Umbilical cord (tissue), 2 donors: ENCODE data around the gene FSTL4. TPM values are rescaled to one million over a fixed set of nuclear protein-coding genes. Genes with fewer than 3 reads are reported as not detected.
"Not testable (repeated sequence)": the region's sequence is repeated elsewhere in the genome, so short reads cannot be mapped to it uniquely, and the experiment has no call there.

ENCODE experiments used
- DNase-seq: peaks from one replicate; pipeline ENCODE4 v3.0.0-alpha.2; 2015; ENCODE audit warnings: low spot score
- total RNA-seq: library from RNA; depleted of rRNA; stranded (reverse); fragments of >200 nt; gene quantifications from one replicate; pipeline ENCODE4 v1.2.3, GENCODE V29; 2014; ENCODE audit warnings: low replicate concordance; ENCODE audit not compliant: insufficient read depth

FSTL4 gene
- total RNA-seq, 1 donor from 2014 or later: 1.4 TPM

DNA sequence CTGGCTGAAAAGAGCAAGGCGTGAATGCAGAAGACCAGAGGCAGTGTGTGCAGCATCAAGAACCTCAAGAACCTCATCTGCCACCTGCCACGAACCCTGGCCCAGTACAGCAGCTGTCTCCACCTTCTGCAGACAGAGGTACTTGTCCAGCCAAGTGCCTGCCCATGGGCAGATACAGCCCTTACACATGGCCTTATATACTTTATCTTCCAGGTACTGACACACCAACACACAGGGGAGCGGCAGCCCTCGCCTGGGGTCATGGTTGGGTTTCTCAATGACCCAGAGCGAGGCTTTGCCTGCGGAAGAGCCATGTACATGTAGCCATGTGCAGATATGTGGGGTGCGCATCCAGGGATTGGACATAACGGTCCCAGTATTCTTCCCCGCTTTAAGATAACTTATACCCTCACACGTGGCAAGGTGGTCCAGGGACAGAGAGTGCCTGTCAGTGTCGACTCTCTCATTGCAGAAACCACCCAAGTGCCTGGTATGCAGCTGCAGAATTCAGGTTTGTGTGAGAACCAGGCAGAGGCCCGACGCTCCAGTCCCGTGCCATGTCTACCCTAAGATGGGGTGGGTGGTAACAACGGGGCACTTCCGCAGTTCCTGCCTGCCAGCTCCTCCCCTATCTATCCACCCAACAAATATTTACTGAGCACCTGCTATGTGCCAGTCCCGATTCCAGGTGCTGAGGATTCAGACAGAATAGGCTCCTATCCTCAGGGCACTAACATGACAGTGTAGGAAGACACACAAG lies 206.9 kb downstream of the FSTL4 start:
- no peak for DNase-seq

DNA sequence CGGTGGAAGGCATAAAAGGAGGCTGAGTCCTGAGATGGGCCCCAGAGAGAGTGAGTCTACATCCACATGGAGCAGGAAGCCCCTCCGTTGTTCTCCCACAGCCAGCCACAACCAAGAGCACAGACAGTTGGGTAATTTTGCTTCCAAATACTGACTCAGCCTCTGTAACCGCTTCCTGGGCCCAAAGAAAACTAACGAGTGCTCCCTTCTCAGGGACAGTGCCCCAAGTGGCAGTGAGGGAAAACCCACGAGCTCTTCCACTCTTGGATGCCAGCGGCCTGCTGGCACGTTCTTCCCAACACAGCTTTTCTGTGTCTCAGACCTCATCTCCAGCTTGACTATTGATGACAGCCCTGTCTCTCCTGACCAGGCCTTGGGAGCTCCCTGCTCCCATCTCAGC lies 207.6 kb downstream of the FSTL4 start:
- DNase-seq: no peak

DNA sequence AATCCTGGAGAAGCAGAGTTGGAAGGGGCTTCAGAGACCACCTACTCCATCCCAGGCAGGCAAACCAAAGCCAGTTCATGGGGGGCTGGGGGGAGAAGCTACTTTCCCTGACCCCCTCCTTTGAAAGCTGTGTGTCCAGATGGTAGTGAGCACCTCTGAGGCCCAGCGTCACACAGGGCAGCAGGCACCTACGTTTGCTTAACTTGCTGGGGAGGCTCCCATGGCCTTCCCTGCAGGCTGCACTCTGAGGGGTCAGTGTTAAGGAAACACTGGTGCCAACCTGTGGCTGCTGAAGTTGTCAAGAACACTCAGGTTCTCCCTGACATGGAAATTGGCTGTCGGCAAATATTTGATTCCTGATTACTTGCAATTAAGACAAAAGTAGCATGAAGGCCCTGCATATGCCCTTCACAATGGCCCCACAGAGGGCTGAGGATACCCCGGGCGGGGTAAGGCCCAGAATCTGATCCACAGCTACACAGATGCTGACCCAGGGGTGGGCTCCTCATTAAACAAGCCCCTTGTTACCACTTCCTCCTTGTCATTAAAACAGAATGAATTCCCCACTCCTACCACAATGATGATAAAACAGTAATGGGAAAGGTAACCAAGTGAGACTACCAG lies 208.5 kb downstream of the FSTL4 start:
- DNase-seq: no peak

DNA sequence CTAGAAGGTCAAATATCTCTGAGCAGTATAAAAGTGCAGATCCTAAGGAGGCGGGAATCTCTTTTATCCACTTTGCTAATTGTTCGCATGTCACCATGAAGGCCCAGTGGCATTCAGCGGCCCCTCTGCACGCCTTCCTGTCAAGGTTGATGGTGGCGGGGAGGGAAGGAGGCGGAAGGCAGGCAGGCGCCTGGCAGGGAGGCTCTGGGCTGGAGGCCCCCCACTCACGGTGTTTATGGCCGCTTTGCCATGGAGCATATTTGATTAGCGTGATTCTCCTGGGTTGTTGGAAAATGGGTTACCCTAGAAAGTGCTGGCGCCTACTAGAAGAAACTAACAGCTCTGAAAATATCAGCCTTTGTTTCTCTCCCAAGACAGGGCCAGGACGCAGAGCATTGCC lies 209.6 kb downstream of the FSTL4 start:
- DNase-seq: no peak

DNA sequence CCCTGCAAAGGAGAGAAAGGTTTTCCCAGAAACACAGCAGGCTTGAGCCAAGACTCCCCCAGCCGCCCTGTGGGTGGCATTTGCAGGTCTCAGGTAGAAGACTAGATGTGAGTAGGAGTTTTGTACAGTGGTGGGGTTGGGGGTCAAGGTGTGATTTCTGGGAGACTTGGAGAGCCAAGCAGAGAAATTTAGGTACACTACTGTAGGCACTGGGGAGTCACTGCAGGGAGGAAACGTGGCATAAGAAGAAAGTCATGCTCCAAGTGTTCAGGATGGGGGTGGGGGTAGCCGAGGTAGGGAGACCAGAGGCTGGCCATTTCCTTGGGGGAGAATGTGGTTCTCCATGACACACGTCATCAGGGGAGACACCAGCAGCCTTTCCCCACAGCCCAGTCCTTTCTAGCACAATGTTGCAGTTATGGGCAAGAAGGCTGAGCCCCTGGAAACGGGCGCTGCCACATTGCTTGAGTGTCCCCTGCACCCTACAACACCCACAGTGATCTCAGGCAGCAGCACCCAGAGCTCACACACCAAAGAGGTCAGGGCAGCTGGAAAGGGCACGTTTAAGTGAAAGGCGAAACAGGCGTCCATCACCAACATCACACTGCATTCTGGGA lies 210.5 kb downstream of the FSTL4 start:
- DNase-seq: no peak

DNA sequence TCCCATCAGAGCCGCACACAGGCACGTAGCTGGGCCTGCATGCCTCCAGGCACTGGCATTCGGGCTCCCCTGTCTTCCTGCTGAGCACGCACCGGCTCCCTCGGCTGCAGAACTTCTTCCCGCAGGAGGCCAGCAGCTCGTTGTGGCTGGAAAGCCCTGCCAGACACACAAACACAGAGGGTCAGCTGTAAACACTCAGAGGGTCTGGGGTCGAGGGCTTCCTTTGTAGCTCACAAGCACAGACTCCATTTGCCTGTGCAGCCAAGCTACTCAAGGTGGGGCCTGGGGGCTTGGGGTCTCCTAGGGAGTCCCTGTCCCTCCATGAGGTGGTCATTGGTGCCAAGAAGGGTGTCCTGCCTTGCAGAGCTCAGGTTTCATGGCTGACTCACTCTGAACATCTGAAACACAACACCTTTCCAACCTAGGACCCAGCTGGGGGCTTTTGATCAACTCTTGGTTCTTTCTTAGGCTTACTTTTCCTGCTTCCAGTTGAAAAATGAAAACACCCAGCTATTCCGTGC lies 211.4 kb downstream of the FSTL4 start:
- no peak for DNase-seq

DNA sequence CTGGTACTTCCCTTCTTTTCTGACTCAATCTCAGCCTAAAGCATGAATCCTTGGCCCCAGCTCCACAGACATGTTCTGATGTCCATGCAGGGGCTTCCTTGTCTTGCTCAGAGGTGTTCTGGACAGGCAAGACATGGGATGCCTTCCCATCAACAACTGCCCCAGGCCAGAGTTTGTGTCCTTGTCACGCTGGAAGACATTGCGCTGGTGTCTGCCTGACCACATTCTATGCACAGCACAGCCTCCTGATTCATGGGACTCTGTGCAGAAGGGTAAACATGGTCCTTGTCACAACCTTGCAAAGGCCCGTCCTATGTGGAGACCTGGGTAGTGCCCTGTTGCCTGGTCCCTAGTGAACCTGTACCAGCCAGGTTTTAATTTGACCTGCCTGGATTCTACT lies 212.2 kb downstream of the FSTL4 start:
- DNase-seq: no peak

DNA sequence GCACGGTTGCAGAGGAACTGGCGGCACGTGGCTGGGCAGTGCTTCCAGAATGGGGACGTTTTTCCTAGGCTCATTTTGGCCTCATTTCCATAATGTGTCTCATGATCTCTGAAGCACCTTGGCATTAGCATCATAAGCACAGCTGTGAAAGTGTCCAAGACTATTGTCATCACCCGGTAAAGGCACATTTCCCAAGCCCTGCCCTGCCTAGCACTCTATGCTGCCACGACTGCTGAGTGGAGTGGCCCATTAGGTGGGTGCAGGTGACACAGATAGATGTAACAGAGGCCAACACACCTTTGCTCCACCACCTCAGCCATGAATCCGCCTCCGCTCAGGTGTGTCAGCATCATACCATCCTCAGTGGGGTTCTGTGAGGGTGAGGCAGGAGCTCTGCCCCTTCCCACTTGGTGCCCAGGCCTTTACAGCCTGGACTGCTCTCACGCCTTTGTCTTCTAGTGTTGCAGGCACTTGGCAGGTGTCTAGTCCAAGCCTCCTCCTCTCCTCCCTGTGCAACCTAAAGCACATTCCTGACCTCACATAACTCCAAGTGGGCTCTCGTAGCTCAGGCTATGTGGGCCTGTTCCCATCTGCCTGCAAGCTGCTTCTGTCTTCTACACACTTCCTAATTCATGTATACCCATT lies 213.0 kb downstream of the FSTL4 start:
- no peak for DNase-seq

DNA sequence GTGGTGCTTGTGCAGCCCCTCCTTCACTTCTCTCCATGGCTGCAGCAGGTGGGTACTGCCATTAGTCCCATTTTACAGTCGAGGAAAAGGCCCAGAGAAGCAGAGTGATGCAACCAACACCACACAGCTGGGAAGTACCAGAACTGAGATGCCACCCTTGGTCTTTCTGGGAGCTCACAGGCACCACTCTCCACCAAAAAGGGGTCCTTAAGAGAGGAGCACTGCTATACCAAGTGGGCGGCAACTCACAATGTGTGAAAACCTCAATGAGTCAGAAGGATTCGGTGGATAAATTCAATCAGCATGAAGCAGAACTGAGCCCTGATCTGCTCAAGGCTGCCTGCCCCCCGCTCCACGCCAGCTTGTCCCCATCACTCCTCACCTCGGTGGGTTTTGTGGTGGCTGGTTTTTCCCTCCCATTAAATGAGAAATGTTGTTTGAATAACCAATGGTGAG lies 213.7 kb downstream of the FSTL4 start:
- DNase-seq: no peak

DNA sequence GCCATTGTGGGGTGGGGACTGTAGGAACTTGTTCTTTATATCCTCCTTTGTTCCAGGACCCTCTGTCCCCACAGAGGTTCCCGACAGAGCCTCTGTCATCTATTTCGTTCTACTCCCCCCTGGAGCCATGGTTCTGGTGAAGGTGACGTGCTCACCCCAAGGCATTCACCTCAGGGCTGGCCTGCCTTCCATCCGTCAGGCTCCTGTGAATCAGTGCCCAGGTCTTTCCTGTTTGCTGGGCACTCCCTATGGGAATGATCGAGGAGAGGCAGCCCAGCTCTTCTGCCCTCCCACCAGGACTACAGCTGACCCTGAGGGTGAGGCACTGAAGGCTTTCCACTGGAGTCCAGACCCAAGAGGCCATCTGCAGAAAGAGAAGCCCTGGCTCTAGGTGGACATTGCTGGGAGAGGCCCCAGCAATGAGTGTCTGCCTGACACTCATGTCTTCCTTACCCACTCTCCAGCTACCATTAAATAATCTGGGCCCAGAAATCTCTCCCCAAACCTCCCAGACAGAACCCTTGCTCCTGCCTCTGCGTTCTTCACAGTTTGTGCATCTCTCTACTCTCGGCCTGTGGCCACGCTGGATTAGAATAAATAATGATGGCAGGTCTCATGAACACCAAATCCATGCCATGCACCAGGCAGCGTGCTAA lies 214.2 kb downstream of the FSTL4 start:
- DNase-seq: no peak

DNA sequence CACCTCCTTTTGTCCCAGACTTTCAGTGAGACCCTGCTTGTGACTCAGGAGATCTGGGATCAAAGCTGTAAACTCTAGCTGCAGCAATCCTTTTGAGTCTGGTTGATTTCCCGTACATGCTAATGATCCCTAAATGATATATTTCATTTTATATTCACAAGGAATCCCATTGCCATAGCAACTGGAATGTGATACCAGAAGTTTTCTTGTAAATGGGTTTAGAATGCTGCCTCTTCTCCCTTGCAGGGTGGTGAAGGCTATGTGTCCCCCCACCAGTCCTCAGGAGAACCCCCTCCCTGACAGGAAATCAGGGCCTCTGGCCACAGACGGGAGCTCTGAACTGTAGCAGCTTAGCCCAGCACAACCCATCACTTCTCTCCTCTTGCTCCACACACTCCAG lies 215.0 kb downstream of the FSTL4 start:
- peak; percentile 38 for DNase-seq

DNA sequence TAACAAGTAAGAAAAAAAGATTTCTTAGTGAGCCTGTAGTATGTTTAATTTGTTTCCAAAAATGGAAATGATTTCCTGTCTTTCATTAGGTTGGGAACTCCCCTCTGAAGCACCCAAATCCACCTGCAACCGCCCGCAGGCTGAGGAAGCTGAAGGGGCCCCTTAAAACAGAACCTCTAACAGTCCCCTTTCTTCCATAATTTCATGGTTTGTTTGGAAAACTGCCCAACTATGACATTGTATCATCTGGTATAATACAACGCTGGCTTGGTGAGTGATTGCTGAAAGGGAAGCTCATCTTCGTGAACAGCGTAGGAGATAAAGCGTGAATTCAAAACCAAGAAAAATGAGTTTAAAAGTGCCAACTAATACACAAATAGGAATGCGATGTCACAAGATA lies 215.5 kb downstream of the FSTL4 start:
- peak; percentile 61 for DNase-seq

DNA sequence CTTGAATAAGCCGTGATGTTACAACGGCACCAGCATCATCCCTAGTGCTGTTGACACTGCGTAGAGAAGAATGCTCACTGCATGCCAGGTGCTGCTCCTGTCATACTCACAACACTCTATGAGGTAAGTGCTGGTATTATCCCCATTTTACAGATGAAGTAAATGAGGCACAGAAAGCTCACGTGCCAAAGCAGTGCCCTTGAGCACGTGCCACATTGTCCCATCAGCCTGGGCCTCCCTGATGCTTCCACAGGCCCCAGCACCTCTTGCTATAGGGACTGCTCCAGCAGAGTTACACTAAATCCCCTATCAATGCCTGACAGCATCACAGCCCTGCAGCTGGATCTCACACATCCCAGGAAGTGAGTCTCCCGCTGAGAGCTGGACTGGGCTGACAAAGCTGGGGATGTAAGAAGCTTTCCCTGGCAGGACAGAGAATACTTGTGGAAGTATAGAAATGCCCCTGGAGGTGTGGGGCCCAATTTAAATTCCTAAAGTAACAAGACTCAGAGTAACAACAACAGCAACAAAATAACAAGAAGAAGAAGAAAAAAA lies 216.1 kb downstream of the FSTL4 start:
- peak; percentile 80 for DNase-seq

DNA sequence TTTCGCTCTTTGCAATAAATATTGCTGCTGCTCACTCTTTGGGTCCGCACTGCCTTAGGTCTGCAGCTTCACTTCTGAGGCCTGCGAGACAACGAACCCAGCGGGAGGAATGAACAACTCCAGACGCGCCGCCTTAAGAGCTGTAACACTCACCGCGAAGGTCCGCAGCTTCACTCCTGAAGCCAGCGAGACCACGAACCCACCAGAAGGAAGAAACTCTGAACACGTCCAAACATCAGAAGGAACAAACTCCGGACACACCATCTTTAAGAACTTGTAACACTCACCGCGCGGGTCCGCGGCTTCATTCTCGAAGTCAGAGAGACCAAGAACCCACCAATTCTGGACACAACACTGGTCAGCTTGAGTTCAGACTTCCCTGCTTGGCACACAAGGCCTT lies 217.1 kb downstream of the FSTL4 start:
- DNase-seq: not testable (repeated sequence)

DNA sequence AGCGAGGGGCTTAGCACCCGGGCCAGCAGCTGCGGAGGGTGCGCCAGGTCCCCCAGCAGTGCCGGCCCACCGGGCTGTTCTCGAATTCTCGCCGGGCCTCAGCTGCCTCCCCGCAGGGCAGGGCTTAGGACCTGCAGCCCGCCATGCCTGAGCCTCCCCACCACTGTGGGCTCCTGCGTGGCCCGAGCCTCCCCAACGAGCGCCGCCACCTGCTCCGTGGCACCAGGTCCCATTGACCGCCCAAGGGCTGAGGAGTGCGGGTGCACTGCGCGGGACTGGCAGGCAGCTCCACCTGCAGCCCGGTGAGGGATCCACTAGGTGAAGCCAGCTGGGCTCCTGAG lies 217.9 kb downstream of the FSTL4 start:
- not testable (repeated sequence) for DNase-seq

DNA sequence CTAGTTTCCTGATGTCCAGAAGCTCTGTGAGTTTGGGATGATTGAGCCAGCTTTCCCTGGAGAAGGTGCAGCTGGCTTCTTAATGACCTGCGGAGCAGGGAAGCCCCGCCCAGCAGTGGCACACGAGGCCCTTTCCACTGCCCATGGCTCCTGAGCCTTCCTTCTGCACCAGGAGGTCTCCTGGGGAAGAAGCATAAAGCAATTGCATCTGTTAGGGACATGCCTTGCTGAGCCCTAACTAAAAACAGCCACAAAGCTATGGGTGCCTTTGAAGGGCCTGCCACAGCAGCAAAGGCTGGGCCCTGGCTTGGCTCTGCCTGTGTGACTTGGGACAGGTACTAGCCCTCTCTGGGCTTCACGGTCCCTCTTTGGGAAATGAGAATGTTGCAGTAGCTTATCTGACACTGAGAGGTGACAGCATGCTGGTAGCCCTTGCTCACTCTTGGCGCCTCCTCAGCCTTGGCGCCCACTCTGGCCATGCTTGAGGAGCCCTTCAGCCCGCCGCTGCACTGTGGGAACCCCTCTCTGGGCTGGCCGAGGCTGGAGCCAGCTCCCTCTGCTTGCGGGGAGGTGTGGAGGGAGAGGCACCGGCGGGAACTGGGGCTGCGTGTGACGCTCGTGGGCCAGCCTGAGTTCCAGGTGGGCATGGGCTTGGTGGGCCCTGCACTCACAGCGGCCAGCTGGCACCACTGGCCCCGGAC lies 218.4 kb downstream of the FSTL4 start:
- DNase-seq: no peak

DNA sequence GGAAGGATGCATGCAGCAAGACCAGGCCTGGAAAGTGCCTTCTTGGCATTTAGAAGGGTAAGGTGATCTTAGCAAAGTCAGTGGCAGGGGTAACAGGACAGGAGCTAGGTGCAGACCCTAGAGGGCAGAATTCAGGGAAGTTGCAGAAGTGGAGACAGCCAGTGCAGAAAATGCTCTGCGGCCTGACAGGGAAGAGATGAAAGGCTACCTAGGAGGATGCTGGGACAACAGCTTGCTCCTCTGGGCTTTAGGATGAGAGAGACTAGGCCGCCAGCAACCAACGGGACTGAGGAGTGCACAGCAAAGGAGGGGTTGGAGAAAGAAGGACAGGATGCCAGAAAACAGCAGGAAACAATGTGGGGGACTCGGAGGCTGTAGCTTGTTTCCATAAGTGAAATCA lies 219.9 kb downstream of the FSTL4 start:
- no peak for DNase-seq

DNA sequence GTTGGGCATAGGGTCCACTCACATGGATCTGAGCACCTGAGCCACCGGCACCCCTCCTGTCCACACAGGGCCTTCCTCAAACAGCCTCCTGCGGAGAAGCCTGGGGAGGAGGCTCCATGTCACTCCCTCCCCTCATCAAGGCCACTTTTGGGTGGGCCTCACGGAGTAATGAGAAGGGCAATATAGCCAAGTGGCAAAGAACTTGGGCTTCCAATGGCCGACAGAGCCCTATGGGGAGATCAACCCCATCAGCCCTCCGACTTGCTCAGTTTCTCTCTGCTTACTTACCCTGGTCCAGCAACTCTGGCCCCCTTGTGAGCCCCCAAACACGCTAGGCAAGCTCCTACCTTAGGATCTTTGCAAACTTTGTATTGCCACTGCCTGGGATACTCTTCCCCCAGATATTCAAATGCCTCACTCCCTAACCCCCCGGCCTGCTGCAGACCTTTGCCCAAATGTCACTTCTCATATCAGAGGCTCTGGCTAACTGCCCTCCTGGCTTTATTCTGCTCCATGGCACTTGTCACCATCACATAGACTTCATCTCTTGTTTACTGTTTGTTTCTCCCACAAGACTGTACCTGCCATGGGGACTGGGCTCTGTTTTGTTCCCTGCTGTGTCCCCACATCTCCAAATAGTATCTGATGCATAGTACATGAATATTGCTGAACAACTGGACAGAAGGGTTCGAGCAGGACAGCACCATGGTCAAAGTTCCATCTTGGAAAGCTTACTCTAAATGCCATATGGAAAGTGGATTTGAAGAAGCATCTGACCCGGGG lies 220.8 kb downstream of the FSTL4 start:
- DNase-seq: no peak

DNA sequence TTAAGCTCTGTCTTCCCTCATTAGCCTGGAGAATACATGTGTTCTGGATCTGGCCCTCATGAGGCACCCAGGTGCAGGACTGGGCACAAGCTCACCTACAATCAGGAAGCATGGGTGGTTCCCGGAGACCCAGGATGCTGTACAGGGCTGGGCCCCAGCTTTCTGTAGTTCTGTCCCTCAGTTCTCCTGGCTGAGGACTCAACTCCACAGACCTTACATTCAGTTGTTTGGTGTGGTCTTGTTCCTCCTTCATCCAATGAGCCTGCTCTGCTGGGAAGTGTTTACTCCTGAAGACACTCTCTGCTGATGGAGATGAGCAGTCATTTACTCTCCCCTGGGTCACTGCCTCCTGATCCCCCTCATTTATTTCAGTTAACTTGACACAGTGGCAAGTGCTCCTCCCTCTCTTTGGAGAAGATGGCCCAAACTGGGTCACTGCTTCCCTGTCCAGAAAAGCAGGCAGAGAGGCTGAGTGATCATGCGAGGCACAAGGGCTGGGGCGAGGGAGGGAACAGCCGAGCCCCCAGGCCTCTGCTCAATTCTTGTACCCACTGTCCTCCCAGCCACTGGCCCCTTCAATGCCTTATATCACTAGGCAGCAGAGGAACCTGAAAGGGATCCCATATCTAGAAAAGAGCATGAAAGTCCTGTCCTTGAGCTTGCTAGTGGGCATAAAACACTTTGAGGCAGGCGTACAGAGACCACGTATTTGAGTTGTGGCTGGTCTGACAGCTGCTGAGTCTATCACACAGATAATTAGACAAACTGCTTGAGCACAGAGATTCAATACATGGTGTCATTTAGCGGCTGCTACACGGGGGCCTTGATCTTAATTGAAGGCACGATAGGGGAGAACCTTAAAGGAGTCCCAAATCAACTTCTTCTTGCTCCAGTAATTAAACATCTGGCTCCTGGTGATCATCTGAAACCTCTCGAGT lies 221.7 kb downstream of the FSTL4 start:
- no peak for DNase-seq
